CD4-positive, alpha-beta T cell treated with Interleukin-6 for 4 hours (primary cell): ENCODE data around the gene RAB44.

Source experiments
- DNase-seq: peaks from one replicate; pipeline ENCODE4 v3.0.0-alpha.2; 2020; ENCODE audit warnings: mixed read lengths

The RAB44 gene

GRCh38 chr6:36754582-36755434 lies 57.2 kb downstream of the RAB44 start:
- no peak for DNase-seq

GRCh38 chr6:36755435-36756348 lies 58.1 kb downstream of the RAB44 start:
- DNase-seq, result peak; percentile 76

GRCh38 chr6:36756786-36757185 lies 59.2 kb downstream of the RAB44 start:
- no peak for DNase-seq

DNA sequence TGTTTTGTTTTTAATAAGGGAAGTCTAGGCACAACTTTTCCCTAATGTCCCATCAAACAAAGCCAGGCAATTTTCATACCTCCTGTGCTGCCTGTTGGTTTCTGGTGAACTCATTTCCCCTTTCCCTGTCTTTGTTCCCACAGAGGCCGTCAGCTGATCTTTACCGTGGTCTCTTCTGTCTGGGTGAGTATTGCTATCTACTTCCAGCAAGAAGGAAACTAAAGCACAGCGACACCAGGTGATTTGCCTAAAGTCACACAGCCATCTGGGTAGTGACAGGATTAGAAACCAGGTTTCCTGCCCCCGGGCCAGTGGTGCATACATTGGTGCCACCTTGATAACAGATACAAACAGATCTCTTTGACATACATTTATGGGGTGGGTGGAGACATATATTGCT lies 59.6 kb downstream of the RAB44 start:
- peak; percentile 59 for DNase-seq

DNA sequence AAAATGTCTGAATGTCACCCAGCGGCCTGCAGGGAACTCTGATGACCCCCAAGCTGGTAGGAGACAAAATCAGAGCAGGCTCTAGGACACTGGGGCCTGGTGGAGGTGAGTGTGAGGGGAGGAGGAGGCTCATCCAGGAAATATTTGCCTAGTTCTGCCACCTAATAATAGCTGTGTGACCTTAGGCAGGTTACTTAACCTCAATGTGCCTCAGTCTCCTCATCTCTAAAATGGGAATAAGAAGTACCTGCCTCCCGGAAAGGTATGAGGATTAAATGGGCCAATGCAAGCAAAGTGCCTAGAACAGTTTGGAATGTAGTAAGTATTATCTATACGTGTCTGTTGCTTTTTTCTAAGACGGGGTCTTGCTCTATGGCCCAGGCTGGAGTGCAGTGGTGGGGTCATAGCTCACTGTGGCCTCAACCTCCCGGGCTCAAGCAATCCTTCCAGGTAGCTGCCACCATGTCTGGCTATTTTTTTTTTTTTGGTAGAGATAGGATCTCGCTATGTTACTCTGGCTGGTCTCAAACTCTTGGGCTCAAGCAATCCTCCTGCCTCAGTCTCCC lies 60.4 kb downstream of the RAB44 start:
- DNase-seq, result no peak

GRCh38 chr6:36758516-36759147 lies 61.0 kb downstream of the RAB44 start:
- DNase-seq, result no peak

- DNase-seq, result peak; percentile 85
Measured at GRCh38 chr6:36759148-36759759, 61.6 kb downstream of the RAB44 start.

GRCh38 chr6:36760685-36761435 lies 63.2 kb downstream of the RAB44 start:
- DNase-seq, result no peak

GRCh38 chr6:36762123-36762522 lies 64.5 kb downstream of the RAB44 start:
- DNase-seq, result no peak

DNA sequence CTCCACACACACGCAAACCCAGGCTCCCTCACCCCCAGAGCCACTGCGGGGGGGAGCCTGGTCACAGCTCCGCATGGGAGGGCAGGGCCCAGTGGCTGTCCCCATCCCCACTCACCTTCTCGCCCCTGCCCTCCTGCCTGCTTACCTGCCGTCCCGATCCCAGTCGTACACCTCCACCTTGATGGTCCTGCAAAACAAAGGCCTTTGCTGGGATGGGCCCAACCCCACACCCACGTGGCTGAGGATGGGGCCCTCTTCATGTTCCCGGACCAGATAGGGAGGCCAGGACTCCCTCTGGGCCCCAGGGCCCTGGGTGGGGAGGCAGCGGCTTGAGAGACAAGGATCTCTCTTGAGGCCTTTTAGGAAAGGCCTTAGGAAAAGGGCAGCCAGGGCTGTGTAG lies 67.6 kb downstream of the RAB44 start:
- DNase-seq, result no peak

- peak; percentile 87 for DNase-seq
Measured at GRCh38 chr6:36765594-36766398, 68.2 kb downstream of the RAB44 start.

- DNase-seq, result no peak
Measured at GRCh38 chr6:36766399-36766945, 68.8 kb downstream of the RAB44 start.

- DNase-seq, result no peak
Measured at GRCh38 chr6:36769183-36769675, 71.6 kb downstream of the RAB44 start.

DNA sequence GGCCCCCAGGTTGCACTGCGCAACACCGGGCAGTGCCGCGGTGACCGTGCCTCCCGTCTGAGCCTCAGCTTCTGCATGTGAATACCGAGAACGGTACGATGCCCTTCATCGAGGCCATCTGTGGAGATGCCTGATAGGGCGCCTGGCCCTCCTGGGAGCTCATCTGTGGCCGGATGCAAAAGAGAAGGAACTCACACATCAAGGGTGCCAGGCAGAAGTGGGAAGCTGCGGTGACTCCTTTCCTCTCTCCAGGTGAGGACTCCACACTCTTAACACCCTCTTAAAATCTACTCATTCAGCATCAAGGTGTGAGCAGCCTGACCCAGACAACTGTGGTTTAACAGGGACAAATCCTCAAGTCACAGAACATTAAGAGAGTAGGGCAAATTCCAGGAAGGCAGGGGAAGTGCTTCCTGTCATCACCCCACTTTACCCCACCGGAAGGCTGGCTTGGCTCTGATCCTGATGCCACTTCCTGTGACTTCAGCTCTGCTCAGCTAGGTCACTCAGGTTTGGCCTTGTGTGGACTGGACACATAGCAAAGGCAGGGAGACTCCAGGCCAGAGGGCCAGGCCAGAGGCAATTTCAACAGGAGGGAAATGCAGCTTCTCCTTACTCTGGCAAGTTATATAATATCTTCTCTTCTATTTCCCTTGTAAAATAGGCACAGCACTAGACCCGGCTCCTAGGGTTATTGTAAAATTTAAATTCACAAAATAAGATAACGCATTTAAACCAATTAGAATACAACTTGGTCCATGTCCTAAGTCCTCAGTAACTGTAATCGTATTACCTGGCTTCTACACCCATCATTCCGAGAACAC lies 72.3 kb downstream of the RAB44 start:
- peak; percentile 49 for DNase-seq

DNA sequence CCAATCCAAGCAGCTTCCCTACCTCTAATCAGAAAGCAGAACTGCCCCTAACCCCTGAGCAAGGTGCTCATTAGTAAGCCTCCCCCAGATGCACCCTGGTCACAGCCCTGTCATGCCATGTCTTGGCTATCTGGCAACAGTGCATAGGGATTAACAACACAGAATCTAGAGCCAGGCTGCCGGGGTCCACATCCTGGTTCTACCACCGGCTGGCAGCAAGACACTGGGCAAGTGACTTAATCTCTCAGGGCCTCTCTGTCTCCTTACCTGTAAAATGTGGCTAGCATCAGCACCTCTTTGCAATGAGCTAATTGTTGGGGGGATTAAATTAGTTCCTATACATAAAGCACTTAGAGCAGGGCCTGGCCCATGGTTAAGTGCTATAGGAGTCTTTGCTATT lies 73.5 kb downstream of the RAB44 start:
- DNase-seq, result no peak

DNA sequence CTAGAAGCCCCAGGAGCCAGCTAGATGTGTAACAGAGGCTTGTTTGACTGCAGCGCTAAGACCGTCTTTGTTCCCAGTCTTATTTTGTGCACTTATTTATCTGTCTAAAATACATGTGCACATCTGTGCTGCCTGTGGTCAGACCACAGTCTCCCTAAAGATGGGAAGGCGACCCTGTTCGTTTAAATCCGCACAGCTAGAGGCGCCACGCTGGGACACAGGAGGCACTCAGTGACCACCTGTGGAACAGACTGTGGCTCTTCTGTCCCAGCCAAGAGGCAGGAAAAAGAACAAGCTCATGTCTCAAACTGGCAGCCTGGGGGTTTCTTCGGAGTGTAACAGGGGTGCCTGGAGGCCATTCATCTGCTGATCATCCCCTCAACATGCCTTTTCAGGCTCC lies 74.8 kb downstream of the RAB44 start:
- no peak for DNase-seq

GRCh38 chr6:36774331-36774730 lies 76.7 kb downstream of the RAB44 start:
- no peak for DNase-seq

- no peak for DNase-seq
Measured at GRCh38 chr6:36776167-36776566, 78.5 kb downstream of the RAB44 start.

DNA sequence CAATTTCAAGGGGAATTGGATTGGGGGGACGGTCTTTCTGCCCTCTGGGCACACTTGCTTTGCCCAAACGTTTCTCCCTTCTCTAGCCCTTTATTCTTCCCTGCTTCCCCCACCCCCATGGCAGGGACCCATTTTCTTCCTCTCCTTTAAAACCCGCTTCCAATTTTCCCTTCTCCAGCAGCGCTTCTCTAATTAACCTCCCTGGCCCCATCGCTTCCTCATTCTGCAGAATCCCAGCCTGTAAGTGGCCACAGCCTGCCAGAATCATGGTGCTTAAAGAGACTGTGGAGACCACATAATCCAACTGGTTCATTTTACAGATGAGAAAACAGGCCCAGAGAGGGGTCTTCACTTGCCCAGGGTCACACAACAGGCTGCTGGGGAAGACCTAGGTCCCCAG lies 80.2 kb downstream of the RAB44 start:
- DNase-seq, result no peak
